Mucosa of stomach (tissue), 1 donor: ENCODE measurements around the gene NBEA.

Source experiments
- H3K27me3 ChIP-seq: one replicate; pipeline ENCODE4 v1.7.0; 2013; ENCODE audit warnings: mild to moderate bottlenecking, low read length; ENCODE audit not compliant: control insufficient read depth, insufficient read depth
- H3K36me3 ChIP-seq: one replicate; pipeline ENCODE4 v1.7.0; 2013; ENCODE audit warnings: low read length; ENCODE audit not compliant: control insufficient read depth, insufficient read depth
- H3K4me1 ChIP-seq: one replicate; pipeline ENCODE4 v1.7.0; 2013; ENCODE audit warnings: mild to moderate bottlenecking, low read length; ENCODE audit not compliant: control insufficient read depth, insufficient read depth
- H3K4me3 ChIP-seq: one replicate; pipeline ENCODE4 v1.7.0; 2013; ENCODE audit warnings: low read length
- H3K9ac ChIP-seq: one replicate; pipeline ENCODE4 v1.7.0; 2013; ENCODE audit warnings: mild to moderate bottlenecking, low read length, moderate library complexity
- H3K9me3 ChIP-seq: one replicate; pipeline ENCODE4 v1.7.0; 2013; ENCODE audit warnings: mild to moderate bottlenecking, low read length, moderate library complexity; ENCODE audit not compliant: control insufficient read depth
- donor health status: Pancreatic carcinoma.

The NBEA gene

GRCh38 chr13:35475960-35476943 is 534.2 kb downstream of the NBEA start, which contains the start of gene MAB21L1:
TSS of gene MAB21L1 (minus strand) at chr13:35476689. CDS start at chr13:35476138, 551 bp downstream.
- Histone ChIP-seq H3K4me3 (peak within 1 kb of the TSS; percentile 20), H3K27me3 (peaks cover 69% of the 10 kb centered on the region), H3K9ac (peak within 1 kb of the TSS; percentile 17), H3K4me1 (peaks cover 16% of the 10 kb centered on the region), H3K36me3 (no peaks in the 10 kb centered on the region), H3K9me3 (no peaks in the 10 kb centered on the region)

GRCh38 chr13:35477386-35477946 is 535.4 kb downstream of the NBEA start:
- Histone ChIP-seq H3K4me3 (no peak overlapping the region), H3K27me3 (peaks cover 57% of the 10 kb centered on the region), H3K36me3 (no peaks in the 10 kb centered on the region), H3K9ac (no peak overlapping the region), H3K4me1 (peaks cover 16% of the 10 kb centered on the region), H3K9me3 (no peaks in the 10 kb centered on the region)

GRCh38 chr13:35478271-35479037 is 536.4 kb downstream of the NBEA start:
- Histone ChIP-seq H3K4me3 (no peak overlapping the region), H3K27me3 (peaks cover 51% of the 10 kb centered on the region), H3K36me3 (no peaks in the 10 kb centered on the region)

DNA sequence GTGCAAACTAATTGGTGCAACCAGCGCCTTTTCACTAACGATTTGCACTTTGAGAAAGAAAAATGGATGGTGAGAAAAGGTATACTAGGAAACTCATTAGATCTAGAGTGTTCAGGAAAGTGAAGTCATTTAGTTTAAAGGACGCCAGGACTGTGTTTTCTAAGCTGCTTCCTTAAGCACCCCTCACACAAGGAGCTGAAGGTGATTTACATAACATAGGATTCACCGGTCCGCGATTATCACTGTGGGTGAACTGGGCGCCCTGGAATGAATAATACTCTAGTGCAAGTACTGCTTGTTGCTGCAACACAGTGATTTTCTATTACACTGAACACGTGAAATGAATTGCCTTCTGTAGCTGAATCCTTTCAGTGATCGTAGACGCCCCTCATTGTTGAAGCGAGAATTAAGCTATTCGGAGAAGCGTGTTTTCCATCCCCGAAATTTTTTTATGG is 537.0 kb downstream of the NBEA start:
- Histone ChIP-seq H3K4me1 (peaks cover 16% of the 10 kb centered on the region), H3K9ac (no peak overlapping the region), H3K9me3 (no peaks in the 10 kb centered on the region), H3K36me3 (no peaks in the 10 kb centered on the region), H3K4me3 (no peak overlapping the region), H3K27me3 (peaks cover 51% of the 10 kb centered on the region)

More at GRCh38 chr13:35478271-35479037, 536.4 kb downstream of the NBEA start:
- no peak overlapping the region for H3K9ac ChIP-seq
- peaks cover 16% of the 10 kb centered on the region for H3K4me1 ChIP-seq
- no peaks in the 10 kb centered on the region for H3K9me3 ChIP-seq

DNA sequence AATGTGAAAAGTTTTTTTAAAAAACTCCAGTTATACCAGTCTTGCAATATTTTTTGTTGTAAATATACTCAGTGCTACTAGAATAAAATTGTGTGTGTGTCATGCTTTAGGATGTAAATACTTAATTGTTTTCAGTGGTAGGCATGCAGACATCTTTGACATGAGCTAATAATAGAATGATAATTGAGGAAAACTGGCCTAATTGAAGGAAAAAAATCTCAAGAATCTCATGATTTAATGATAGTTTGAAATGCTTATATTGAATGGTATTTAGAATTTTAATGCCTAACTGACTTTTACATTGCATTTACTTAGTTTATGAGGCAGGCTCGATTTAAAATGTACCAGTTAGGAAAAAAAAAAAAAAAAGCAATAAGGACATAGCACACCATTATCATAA is 537.6 kb downstream of the NBEA start:
- Histone ChIP-seq H3K4me3 (no peak overlapping the region), H3K27me3 (peaks cover 46% of the 10 kb centered on the region), H3K36me3 (no peaks in the 10 kb centered on the region), H3K9ac (no peak overlapping the region), H3K9me3 (no peaks in the 10 kb centered on the region), H3K4me1 (peaks cover 16% of the 10 kb centered on the region)

GRCh38 chr13:35480346-35480745 is 538.3 kb downstream of the NBEA start:
- no peaks in the 10 kb centered on the region for H3K9me3 ChIP-seq
- no peak overlapping the region for H3K9ac ChIP-seq
- H3K27me3 ChIP-seq: peaks cover 40% of the 10 kb centered on the region
- H3K4me1 ChIP-seq: peaks cover 15% of the 10 kb centered on the region
- no peaks in the 10 kb centered on the region for H3K36me3 ChIP-seq
- H3K4me3 ChIP-seq: no peak overlapping the region

DNA sequence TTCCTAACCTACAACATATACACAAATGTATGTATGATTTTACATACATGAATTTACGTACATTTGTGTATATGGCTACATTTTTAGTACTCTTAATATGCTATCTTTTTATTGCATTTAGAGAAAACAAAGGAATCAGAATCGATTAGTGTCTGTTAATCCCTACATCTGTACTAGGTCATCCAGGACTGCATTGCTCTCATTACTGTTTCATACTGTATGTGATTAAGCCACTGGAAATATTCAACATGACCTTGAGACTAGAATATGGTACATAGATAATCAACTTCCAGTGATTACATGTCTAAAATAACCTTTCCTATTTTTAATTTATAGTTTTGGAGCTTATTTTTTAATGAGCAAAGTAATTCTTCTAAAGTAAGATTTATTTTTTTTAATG is 539.7 kb downstream of the NBEA start:
- peaks cover 1% of the 10 kb centered on the region for H3K4me1 ChIP-seq

GRCh38 chr13:35482527-35482926 is 540.5 kb downstream of the NBEA start:
- Histone ChIP-seq H3K9me3 (no peaks in the 10 kb centered on the region), H3K9ac (no peak overlapping the region), H3K4me3 (no peak overlapping the region), H3K27me3 (peaks cover 18% of the 10 kb centered on the region), H3K36me3 (no peaks in the 10 kb centered on the region), H3K4me1 (no peaks in the 10 kb centered on the region)

More for the DNA sequence above, 539.7 kb downstream of the NBEA start:
- no peaks in the 10 kb centered on the region for H3K9me3 ChIP-seq
- no peak overlapping the region for H3K4me3 ChIP-seq
- no peak overlapping the region for H3K9ac ChIP-seq
- peaks cover 25% of the 10 kb centered on the region for H3K27me3 ChIP-seq
- H3K36me3 ChIP-seq: no peaks in the 10 kb centered on the region

GRCh38 chr13:35483761-35484160 is 541.7 kb downstream of the NBEA start:
- H3K4me3 ChIP-seq: no peak overlapping the region

GRCh38 chr13:35484384-35484783 is 542.3 kb downstream of the NBEA start:
- H3K9ac ChIP-seq: no peak overlapping the region
- H3K27me3 ChIP-seq: no peaks in the 10 kb centered on the region
- no peaks in the 10 kb centered on the region for H3K9me3 ChIP-seq
- H3K4me1 ChIP-seq: no peaks in the 10 kb centered on the region
- H3K4me3 ChIP-seq: no peak overlapping the region
- no peaks in the 10 kb centered on the region for H3K36me3 ChIP-seq

More at GRCh38 chr13:35483761-35484160, 541.7 kb downstream of the NBEA start:
- no peaks in the 10 kb centered on the region for H3K9me3 ChIP-seq
- H3K36me3 ChIP-seq: no peaks in the 10 kb centered on the region
- H3K4me1 ChIP-seq: no peaks in the 10 kb centered on the region
- H3K9ac ChIP-seq: no peak overlapping the region
- H3K27me3 ChIP-seq: peaks cover 5% of the 10 kb centered on the region

DNA sequence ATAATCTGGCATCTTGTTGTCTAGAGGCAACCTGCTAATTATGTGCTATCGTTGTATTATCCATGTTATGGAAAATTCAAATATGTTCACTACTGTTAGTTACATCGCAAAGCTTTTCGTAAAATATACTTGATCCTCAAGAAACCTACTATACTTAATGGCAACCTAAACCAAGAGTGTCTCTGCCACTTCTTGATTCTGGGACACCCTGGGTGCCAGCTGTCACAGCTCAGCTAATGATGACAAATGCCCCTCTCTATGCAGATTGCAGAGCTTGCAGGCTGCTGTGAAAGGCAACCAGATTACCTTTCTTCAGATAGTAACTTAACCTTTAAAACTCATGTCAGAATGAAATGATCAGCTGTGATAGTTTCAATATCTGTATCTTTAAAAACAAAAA is 543.4 kb downstream of the NBEA start:
- Histone ChIP-seq H3K4me3 (no peak overlapping the region), H3K9ac (no peak overlapping the region), H3K4me1 (no peaks in the 10 kb centered on the region), H3K36me3 (no peaks in the 10 kb centered on the region), H3K9me3 (no peaks in the 10 kb centered on the region), H3K27me3 (no peaks in the 10 kb centered on the region)
